HepG2 (cell line): ENCODE measurements around the gene ACE. TPM values are rescaled to one million over a fixed set of nuclear protein-coding genes. Genes with fewer than 3 reads are reported as not detected.

Source experiments
- ATAC-seq: fragments of 200-7000 bp; cut with Tn5 transposase; 3 replicates; pipeline ENCODE4 v1.9.1; 2020; ENCODE audit warnings: mild to moderate bottlenecking, moderate library complexity
- BruUV-seq: library from RNA; stranded (reverse); fragments of 400-500 nt; replicated peaks from 2 replicates; lab custom pipeline; 2021; lab: Mats Ljungman, UMichigan
- CTCF ChIA-PET: fragments of 300-600 bp; formaldehyde crosslinking; extraction: SDS; loops from one replicate; lab custom pipeline; 2021; ENCODE audit warnings: low total read pairs, inconsistent platforms, low intra/inter-chr PET ratio; lab: Yijun Ruan, JAX
- POLR2A ChIA-PET: fragments of 350-600 bp; sonication (Branson Sonifier 250); formaldehyde crosslinking; loops from one replicate; lab custom pipeline; 2020; ENCODE audit warnings: antibody characterized with exemption, inconsistent platforms; lab: Yijun Ruan, JAX
- DNase-seq: peaks from one replicate; pipeline ENCODE4 v3.0.0-alpha.2; 2015; ENCODE audit warnings: low spot score
- FAIRE-seq: peaks from 3 replicates; lab custom pipeline; 2011; peaks lifted over from hg19 to GRCh38; lab: Jason Lieb, UNC
- H2AFZ ChIP-seq: one replicate; pipeline ENCODE4 v1.6.1; 2011; ENCODE audit warnings: low read length, inconsistent platforms
- H3K27ac ChIP-seq: fragments of 300-600 bp; 3 replicates; pipeline ENCODE4 v1.8.0; 2011; ENCODE audit warnings: mixed run types, mild to moderate bottlenecking, mixed read lengths, low read length, inconsistent platforms; ENCODE audit not compliant: insufficient read depth; ENCODE audit errors: extremely low read length
- H3K27me3 ChIP-seq, 2 experiments: fragments of 200-600 bp in 1 of 2; 2 replicates in 1 of 2; 3 replicates in 1 of 2; pipeline versions ENCODE4 v1.6.0 to v1.8.0; 2011; ENCODE audit warnings: low read length in 2 of 2, mild to moderate bottlenecking in 2 of 2, moderate library complexity in 2 of 2, inconsistent platforms in 1 of 2; ENCODE audit not compliant: insufficient read depth in 2 of 2, control insufficient read depth in 1 of 2
- H3K36me3 ChIP-seq, 2 experiments: fragments of 200-600 bp in 1 of 2; replicated peaks in 1 of 2; 2 replicates in 1 of 2; 3 replicates in 1 of 2; pipeline versions ENCODE4 v1.5.1 to v1.8.0; 2011; ENCODE audit warnings: low read length in 2 of 2, inconsistent platforms in 1 of 2; ENCODE audit not compliant: insufficient read depth in 2 of 2, control insufficient read depth in 1 of 2
- H3K4me1 ChIP-seq: 2 replicates; pipeline ENCODE4 v1.5.1; 2012; ENCODE audit warnings: low read length, inconsistent platforms; ENCODE audit not compliant: insufficient read depth
- H3K4me2 ChIP-seq: 2 replicates; pipeline ENCODE4 v1.6.0; 2011; ENCODE audit warnings: low read depth, low read length, inconsistent platforms
- H3K4me3 ChIP-seq, 3 experiments: fragments of 200-600 bp in 1 of 3; sonication (generic), shearing (Covaris generic) in 1 of 3; replicated peaks in 1 of 3; 2 replicates each; pipeline ENCODE4 v1.5.1; 2011 to 2016; ENCODE audit warnings: low read length in 3 of 3, inconsistent platforms in 2 of 3, low read depth in 2 of 3, mild to moderate bottlenecking in 2 of 3, control low read depth in 1 of 3, mixed read lengths in 1 of 3; ENCODE audit not compliant: insufficient read depth in 1 of 3
- H3K79me2 ChIP-seq: one replicate; pipeline ENCODE4 v1.6.1; 2011; ENCODE audit warnings: low read length, inconsistent platforms; ENCODE audit not compliant: insufficient read depth
- H3K9ac ChIP-seq: 2 replicates; pipeline ENCODE4 v1.6.0; 2011; ENCODE audit warnings: mild to moderate bottlenecking, low read depth, low read length, inconsistent platforms; ENCODE audit not compliant: insufficient read depth
- H3K9me3 ChIP-seq: 2 replicates; pipeline ENCODE4 v1.5.1; 2012; ENCODE audit warnings: mild to moderate bottlenecking, low read length
- H4K20me1 ChIP-seq: 2 replicates; pipeline ENCODE4 v1.6.0; 2011; ENCODE audit warnings: inconsistent platforms, mild to moderate bottlenecking, low read length, moderate library complexity; ENCODE audit not compliant: insufficient read depth
- AKAP8 ChIP-seq: sonication (generic); formaldehyde crosslinking; IDR thresholded peaks from 2 replicates; pipeline ENCODE4 v1.5.1; 2020; ENCODE audit warnings: mild to moderate bottlenecking, missing genetic modification reagents
- ARHGAP35 ChIP-seq: sonication (generic); formaldehyde crosslinking; IDR thresholded peaks from 2 replicates; pipeline ENCODE4 v1.9.0; 2022; ENCODE audit warnings: mild to moderate bottlenecking, inconsistent platforms, moderate library complexity, missing genetic modification reagents, borderline replicate concordance
- ATF2 ChIP-seq: sonication (generic); formaldehyde crosslinking; IDR thresholded peaks from 2 replicates; pipeline ENCODE4 v1.4.0; 2020; ENCODE audit warnings: missing genetic modification reagents
- HDAC6 ChIP-seq: fragments of 200-600 bp; sonication (generic); IDR thresholded peaks from 2 replicates; pipeline ENCODE4 v1.7.0; 2017; ENCODE audit warnings: mild to moderate bottlenecking, antibody characterized with exemption, low read length, low read depth
- NR2C2 ChIP-seq: sonication (generic); formaldehyde crosslinking; IDR thresholded peaks from 2 replicates; pipeline ENCODE4 v1.4.0; 2020; ENCODE audit warnings: missing genetic modification reagents, mild to moderate bottlenecking, moderate library complexity, borderline replicate concordance
- POGZ ChIP-seq: sonication (generic); formaldehyde crosslinking; IDR thresholded peaks from 2 replicates; pipeline ENCODE4 v1.4.0; 2020; ENCODE audit warnings: mild to moderate bottlenecking, missing genetic modification reagents
- SIN3B ChIP-seq: fragments of 150-350 bp; IDR thresholded peaks from 2 replicates; pipeline ENCODE4 v1.6.1; 2014; ENCODE audit warnings: low read length
- STAG1 ChIP-seq: sonication (generic); formaldehyde crosslinking; IDR thresholded peaks from 2 replicates; pipeline ENCODE4 v1.4.0; 2020; ENCODE audit warnings: missing genetic modification reagents
- THAP7 ChIP-seq: sonication (generic); formaldehyde crosslinking; IDR thresholded peaks from 2 replicates; pipeline ENCODE4 v1.8.1; 2023; ENCODE audit warnings: mild to moderate bottlenecking, missing genetic modification reagents
- ZNF569 ChIP-seq: sonication (generic); formaldehyde crosslinking; IDR thresholded peaks from 2 replicates; pipeline ENCODE4 v1.5.0; 2020; ENCODE audit warnings: mild to moderate bottlenecking, missing genetic modification reagents, moderate library complexity, borderline replicate concordance
- ZNF616 ChIP-seq: sonication (generic); formaldehyde crosslinking; IDR thresholded peaks from 2 replicates; pipeline ENCODE4 v1.5.0; 2020; ENCODE audit warnings: low read depth, mild to moderate bottlenecking, missing genetic modification reagents
- ZNF883 ChIP-seq: sonication (generic); formaldehyde crosslinking; IDR thresholded peaks from 2 replicates; pipeline ENCODE4 v1.5.1; 2020; ENCODE audit warnings: mild to moderate bottlenecking, missing genetic modification reagents; ENCODE audit errors: not compliant biosample characterization
- ZZZ3 ChIP-seq: sonication (generic); formaldehyde crosslinking; IDR thresholded peaks from 2 replicates; pipeline ENCODE4 v1.4.0; 2020; ENCODE audit warnings: missing genetic modification reagents, mild to moderate bottlenecking, borderline replicate concordance
- WGBS: methylation state at CpG from one replicate; pipeline ENCODE4 v1.1.6; 2017; ENCODE audit warnings: low lambda C conversion rate; 5-methylcytosine and 5-hydroxymethylcytosine counted together
- in situ Hi-C: cut with HindIII; loops from 2 replicates; pipeline ENCODE4 v1.10.0; 2017; ENCODE audit warnings: low pct_unique_long_range_greater_than_20kb; ENCODE audit not compliant: extremely low pct_ligation_motif_present
- intact Hi-C: fragments of 100-400 bp; cut with micrococcal nuclease; formaldehyde crosslinking; loops from one replicate; pipeline ENCODE4 v1.10.0; 2022; ENCODE audit not compliant: unreplicated experiment
- polyA plus RNA-seq, 8 experiments: library from polyadenylated mRNA; depleted of rRNA in 3 of 8; stranded (reverse) in 7 of 8; unstranded in 1 of 8; fragments of >200 nt; fragmentation: Illumina TruSeq in 4 of 8; extraction: Trizol in 4 of 8; gene quantifications; 2 replicates each; pipeline versions ENCODE4 v1.2.1 to v1.2.3, GENCODE V29; 2011 to 2016; ENCODE audit warnings: low read depth in 4 of 8, missing spikeins in 1 of 8, mixed read lengths in 1 of 8; ENCODE audit not compliant: insufficient read depth in 1 of 8
- total RNA-seq, 5 experiments: library from RNA; depleted of rRNA; stranded (reverse); fragments of >200 nt; fragmentation: Illumina TruSeq; extraction: Trizol; gene quantifications; 2 replicates each; pipeline ENCODE4 v1.2.3, GENCODE V29; 2016; ENCODE audit warnings: low read depth in 1 of 5
- TF ChIP-seq, protein P1 (sequence below): sonication (generic); formaldehyde crosslinking; IDR thresholded peaks from 2 replicates; pipeline ENCODE4 v1.4.0; 2020; ENCODE audit warnings: missing genetic modification reagents
- TF ChIP-seq, protein P2 (sequence below): sonication (generic); formaldehyde crosslinking; IDR thresholded peaks from 2 replicates; pipeline ENCODE4 v1.5.0; 2020; ENCODE audit warnings: missing genetic modification reagents
- TF ChIP-seq, protein P3 (sequence below): sonication (generic); formaldehyde crosslinking; IDR thresholded peaks from 2 replicates; pipeline ENCODE4 v1.4.0; 2020; ENCODE audit warnings: missing genetic modification reagents, low read depth, mild to moderate bottlenecking, borderline replicate concordance

The ACE gene
- total and polyA plus RNA-seq, 2 of the 13 experiments (the other 11 are each of a cell fraction or from before 2014, with no cell fraction given): 0.08 to 0.13 TPM

DNA sequence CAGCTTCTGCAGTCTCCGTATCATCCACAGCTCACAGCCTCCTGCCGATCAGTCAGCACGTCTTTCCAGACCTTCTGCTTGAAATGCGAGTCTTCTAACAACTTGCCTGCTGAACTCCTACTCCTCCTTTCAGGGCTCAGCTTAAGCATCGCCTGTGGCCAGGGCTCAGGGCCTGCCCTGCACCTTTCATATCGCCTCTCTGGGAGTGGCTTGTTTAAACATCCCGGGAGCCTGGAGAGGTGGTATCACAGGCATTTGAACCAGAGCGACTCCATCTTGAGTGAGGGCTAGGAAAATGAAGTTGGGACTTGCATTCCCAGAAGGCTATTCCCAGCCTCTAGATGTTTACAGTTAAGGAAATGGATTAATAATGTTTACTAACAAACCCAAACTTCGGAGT, 16.8 kb upstream of the ACE start (continued):
- TF ChIP-seq, protein P1, sequence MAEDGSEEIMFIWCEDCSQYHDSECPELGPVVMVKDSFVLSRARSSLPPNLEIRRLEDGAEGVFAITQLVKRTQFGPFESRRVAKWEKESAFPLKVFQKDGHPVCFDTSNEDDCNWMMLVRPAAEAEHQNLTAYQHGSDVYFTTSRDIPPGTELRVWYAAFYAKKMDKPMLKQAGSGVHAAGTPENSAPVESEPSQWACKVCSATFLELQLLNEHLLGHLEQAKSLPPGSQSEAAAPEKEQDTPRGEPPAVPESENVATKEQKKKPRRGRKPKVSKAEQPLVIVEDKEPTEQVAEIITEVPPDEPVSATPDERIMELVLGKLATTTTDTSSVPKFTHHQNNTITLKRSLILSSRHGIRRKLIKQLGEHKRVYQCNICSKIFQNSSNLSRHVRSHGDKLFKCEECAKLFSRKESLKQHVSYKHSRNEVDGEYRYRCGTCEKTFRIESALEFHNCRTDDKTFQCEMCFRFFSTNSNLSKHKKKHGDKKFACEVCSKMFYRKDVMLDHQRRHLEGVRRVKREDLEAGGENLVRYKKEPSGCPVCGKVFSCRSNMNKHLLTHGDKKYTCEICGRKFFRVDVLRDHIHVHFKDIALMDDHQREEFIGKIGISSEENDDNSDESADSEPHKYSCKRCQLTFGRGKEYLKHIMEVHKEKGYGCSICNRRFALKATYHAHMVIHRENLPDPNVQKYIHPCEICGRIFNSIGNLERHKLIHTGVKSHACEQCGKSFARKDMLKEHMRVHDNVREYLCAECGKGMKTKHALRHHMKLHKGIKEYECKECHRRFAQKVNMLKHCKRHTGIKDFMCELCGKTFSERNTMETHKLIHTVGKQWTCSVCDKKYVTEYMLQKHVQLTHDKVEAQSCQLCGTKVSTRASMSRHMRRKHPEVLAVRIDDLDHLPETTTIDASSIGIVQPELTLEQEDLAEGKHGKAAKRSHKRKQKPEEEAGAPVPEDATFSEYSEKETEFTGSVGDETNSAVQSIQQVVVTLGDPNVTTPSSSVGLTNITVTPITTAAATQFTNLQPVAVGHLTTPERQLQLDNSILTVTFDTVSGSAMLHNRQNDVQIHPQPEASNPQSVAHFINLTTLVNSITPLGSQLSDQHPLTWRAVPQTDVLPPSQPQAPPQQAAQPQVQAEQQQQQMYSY (CRISPR knock-in tag): no peak
- TF ChIP-seq HDAC6: no peak
- no peak for TF ChIP-seq AKAP8 (CRISPR knock-in tag)
- no peak for TF ChIP-seq SIN3B
- TF ChIP-seq ZNF616 (CRISPR knock-in tag): no peak

DNA sequence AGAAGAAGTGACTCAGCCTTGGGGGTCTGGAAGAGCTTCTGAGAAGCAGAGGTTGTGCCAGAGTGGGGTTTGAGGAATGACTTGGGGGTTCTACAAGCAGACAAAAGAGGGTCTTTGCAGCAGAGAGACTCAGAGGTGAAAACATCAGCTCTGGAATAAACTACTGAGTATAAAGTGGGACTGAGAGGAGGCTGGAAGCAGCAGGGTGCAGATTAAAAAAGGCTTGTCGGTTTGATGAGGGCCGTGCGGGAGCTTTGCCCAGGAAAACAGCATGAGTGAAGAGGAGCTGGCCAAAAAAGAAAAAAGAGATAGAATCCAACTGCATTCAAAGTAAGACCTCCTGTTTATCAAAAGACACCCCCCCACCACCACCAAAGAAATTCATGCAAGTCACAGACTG, 13.1 kb upstream of the ACE start:
- Histone ChIP-seq H3K4me3 (no peak overlapping the region), H3K27ac (no peak overlapping the region), H4K20me1 (no peaks in the 10 kb centered on the region), H3K27me3 (peaks cover 0 to 22% of the 10 kb centered on the region in 2 experiments; a peak in 4 of 5 replicates), H3K9ac (no peak overlapping the region), H3K79me2 (no peaks in the 10 kb centered on the region), H3K4me1 (peaks cover 7% of the 10 kb centered on the region), H3K36me3 (no peaks in the 10 kb centered on the region), H3K9me3 (no peaks in the 10 kb centered on the region), H3K4me2 (no peak overlapping the region), H2AFZ (no peak overlapping the region)
- ChIA-PET POLR2A (no interaction called here), CTCF (no interaction called here)
- in situ Hi-C loops (no loop called here), intact Hi-C loops (no loop called here)
- DNase-seq (no peak), ATAC-seq (no peak), FAIRE-seq (no peak)
- BruUV-seq: no TSS peak
- 43% methylated on average over 3 of the region's 3 CpGs for WGBS
- TF ChIP-seq POGZ (CRISPR knock-in tag): no peak
- TF ChIP-seq, protein P2, sequence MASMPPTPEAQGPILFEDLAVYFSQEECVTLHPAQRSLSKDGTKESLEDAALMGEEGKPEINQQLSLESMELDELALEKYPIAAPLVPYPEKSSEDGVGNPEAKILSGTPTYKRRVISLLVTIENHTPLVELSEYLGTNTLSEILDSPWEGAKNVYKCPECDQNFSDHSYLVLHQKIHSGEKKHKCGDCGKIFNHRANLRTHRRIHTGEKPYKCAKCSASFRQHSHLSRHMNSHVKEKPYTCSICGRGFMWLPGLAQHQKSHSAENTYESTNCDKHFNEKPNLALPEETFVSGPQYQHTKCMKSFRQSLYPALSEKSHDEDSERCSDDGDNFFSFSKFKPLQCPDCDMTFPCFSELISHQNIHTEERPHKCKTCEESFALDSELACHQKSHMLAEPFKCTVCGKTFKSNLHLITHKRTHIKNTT (CRISPR knock-in tag): no peak
- TF ChIP-seq, protein P3, sequence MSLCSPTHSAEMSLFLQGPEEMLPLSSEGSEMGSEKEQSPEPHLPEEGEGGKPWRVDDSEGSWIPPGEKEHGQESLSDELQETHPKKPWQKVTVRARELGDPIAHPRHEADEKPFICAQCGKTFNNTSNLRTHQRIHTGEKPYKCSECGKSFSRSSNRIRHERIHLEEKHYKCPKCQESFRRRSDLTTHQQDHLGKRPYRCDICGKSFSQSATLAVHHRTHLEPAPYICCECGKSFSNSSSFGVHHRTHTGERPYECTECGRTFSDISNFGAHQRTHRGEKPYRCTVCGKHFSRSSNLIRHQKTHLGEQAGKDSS: no peak
- TF ChIP-seq THAP7 (CRISPR knock-in tag): no peak
- no peak for TF ChIP-seq ZNF569
- TF ChIP-seq ZZZ3 (CRISPR knock-in tag): no peak
- no peak for TF ChIP-seq ZNF883 (CRISPR knock-in tag)
- TF ChIP-seq STAG1 (CRISPR knock-in tag): no peak
- TF ChIP-seq NR2C2 (CRISPR knock-in tag): no peak
- TF ChIP-seq ATF2 (CRISPR knock-in tag): no peak
- no peak for TF ChIP-seq ARHGAP35 (CRISPR knock-in tag)
